DND-41 (cell line): Measurements from ENCODE around the gene IFITM10.

Experiments
- CTCF ChIP-seq: IDR thresholded peaks from 2 replicates; pipeline ENCODE4 v1.5.1; 2012; ENCODE audit warnings: borderline replicate concordance, low read length, moderate library complexity, mild to moderate bottlenecking; ENCODE audit not compliant: poor library complexity, severe bottlenecking; ENCODE audit errors: extremely low read depth
- EZH2 ChIP-seq: IDR thresholded peaks from 3 replicates; pipeline ENCODE4 v1.6.1; 2012; ENCODE audit warnings: borderline replicate concordance, low read depth, mild to moderate bottlenecking, moderate library complexity, low read length, inconsistent platforms; ENCODE audit not compliant: severe bottlenecking

GRCh38 chr11:1756791-1757771 lies 6.7 kb upstream of the IFITM10 start:
- TF ChIP-seq EZH2 (no peak), CTCF (no peak)
